ENCODE results near the gene ASF1B.

ASF1B gene

GRCh38 chr19:14085309-14085995 is 50.9 kb downstream of the ASF1B start, which contains the start of gene C19orf67:
Gene C19orf67 (minus strand): TSS chr19:14085783. CDS start chr19:14085627, 156 bp downstream.
- DNase-seq (ENCODE audit: low spot score) = no peak

- DNase-seq (ENCODE audit: low spot score) = no peak
These were observed 53.8 kb downstream of the ASF1B start for GRCh38 chr19:14082675-14082960.

GRCh38 chr19:14081797-14082674 is 54.4 kb downstream of the ASF1B start:
- no peak for DNase-seq (ENCODE audit: low spot score)

GRCh38 chr19:14080887-14081796 is 55.2 kb downstream of the ASF1B start:
- peak; percentile 100 for DNase-seq (ENCODE audit: low spot score)

GRCh38 chr19:14078411-14078810 is 58.0 kb downstream of the ASF1B start:
- DNase-seq (ENCODE audit: low spot score) = no peak

GRCh38 chr19:14073925-14074838 is 62.2 kb downstream of the ASF1B start:
- DNase-seq (ENCODE audit: low spot score) = peak; percentile 39

- peak; percentile 78 for DNase-seq (ENCODE audit: low spot score)
These were observed 63.0 kb downstream of the ASF1B start for GRCh38 chr19:14073261-14073924.

- DNase-seq (ENCODE audit: low spot score) = peak; percentile 56
These were observed 63.7 kb downstream of the ASF1B start, which contains the start of gene MISP3 for GRCh38 chr19:14072535-14073260. Gene MISP3 (plus strand): TSS chr19:14072786. CDS start chr19:14073310, 524 bp downstream.

GRCh38 chr19:14070268-14071050 is 65.9 kb downstream of the ASF1B start:
- no peak for DNase-seq (ENCODE audit: low spot score)
